ENCODE measurements around the gene PVALB. TPM values are rescaled to one million over a fixed set of nuclear protein-coding genes. Genes with fewer than 3 reads are reported as not detected.

Gene PVALB
- total RNA-seq, 1 donor from 2014 or later: 2.1 TPM

DNA sequence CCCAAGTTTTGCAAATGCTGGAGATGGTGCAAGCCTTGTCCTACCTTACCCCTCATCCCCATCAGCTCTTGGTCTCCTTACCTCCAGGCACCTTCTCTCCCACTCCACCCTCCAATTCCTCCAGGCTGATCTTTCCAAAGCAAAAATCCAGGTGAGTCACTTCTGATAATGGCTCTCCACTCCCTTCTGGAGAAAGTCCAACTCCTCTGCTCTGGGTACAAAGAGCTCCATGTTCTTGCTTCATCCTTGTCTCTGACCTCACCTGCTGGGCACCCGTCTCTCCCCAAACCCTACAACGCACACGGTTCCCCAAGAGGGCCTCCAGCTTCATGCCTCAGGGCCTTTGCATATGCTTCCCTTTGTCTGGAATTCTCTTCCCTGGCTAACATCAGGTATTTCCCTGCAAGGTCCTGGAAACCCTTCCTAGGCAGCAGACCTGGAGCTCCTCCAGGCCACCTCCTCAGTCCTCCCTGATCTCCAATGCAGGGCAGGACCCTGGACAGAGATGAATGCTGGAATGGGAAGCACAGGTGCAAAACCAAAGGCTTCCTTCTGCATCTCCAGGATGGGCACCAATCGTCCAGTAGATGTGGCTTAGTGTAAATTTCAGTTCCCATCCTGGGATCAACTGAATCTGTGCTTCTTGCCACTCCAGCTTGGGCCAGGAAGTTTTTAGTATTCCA, 63.6 kb downstream of the PVALB start:
- Histone ChIP-seq H3K4me3 (ENCODE audit: low read length in 3 of 3) (no peak overlapping the region), H3K9me3 (ENCODE audit: control insufficient read depth in 3 of 3, low read length in 3 of 3) (no peaks in the 10 kb centered on the region), H3K27ac (ENCODE audit: low read depth, low read length) (no peak overlapping the region), H3K9ac (ENCODE audit: low read depth in 1 of 3, low read length in 3 of 3) (no peak overlapping the region), H3K27me3 (ENCODE audit: control insufficient read depth in 3 of 3, insufficient read depth in 3 of 3, low read length in 3 of 3) (peaks cover 33 to 39% (median 36%) of the 10 kb centered on the region in 3 donors), H3K4me1 (ENCODE audit: control insufficient read depth in 3 of 3, insufficient read depth in 3 of 3, low read length in 3 of 3) (no peaks in the 10 kb centered on the region), H3K36me3 (ENCODE audit: control insufficient read depth in 3 of 3, insufficient read depth in 3 of 3, low read length in 3 of 3) (no peaks in the 10 kb centered on the region)

Other genes starting within 250 kb of the PVALB start
- gene CACNG2, start 113.3 kb downstream of the PVALB start, total RNA-seq: not detected
- gene IFT27, start 40.9 kb downstream of the PVALB start, total RNA-seq: 19.3 TPM
- gene NCF4, start 44.0 kb upstream of the PVALB start, total RNA-seq: 6.8 TPM
- 2.6 TPM for gene CSF2RB, start 96.6 kb upstream of the PVALB start, total RNA-seq
- gene TST, start 202.4 kb upstream of the PVALB start, total RNA-seq: 20.9 TPM
- 48.5 TPM for gene MPST, start 202.7 kb upstream of the PVALB start, total RNA-seq
- gene KCTD17, start 234.7 kb upstream of the PVALB start, total RNA-seq: 11.0 TPM